ENCODE data around the gene BANK1.

The BANK1 gene

DNA sequence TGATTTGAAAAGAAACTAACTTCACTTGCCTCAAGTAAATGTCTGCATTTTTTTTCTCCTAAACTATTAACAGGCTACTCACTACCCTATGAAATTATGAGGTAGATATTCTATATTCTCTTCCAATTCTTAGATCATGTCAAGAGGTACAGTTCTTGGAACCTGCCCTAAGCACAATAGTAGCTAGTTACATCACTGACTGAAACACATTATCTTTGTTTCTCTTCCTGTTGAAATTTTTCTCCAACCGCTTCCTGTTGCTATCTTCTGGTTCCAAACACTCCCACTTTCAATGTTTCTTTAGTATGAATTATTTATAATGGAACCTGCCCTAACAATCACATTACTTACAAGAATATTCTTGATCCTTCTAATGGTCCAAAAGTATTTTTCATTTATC, 5.0 kb upstream of the BANK1 start:
- Mint-ChIP-seq H3K4me1 (no peaks in the 10 kb centered on the region), H3K27ac (no peak overlapping the region), H3K9me3 (peaks cover 9% of the 10 kb centered on the region), H3K4me3 (no peak overlapping the region), H3K36me3 (ENCODE audit: low read depth) (no peaks in the 10 kb centered on the region), H3K27me3 (ENCODE audit: low read depth, poor library complexity) (no peaks in the 10 kb centered on the region)
- no peak for DNase-seq
- TF ChIP-seq, protein P1, sequence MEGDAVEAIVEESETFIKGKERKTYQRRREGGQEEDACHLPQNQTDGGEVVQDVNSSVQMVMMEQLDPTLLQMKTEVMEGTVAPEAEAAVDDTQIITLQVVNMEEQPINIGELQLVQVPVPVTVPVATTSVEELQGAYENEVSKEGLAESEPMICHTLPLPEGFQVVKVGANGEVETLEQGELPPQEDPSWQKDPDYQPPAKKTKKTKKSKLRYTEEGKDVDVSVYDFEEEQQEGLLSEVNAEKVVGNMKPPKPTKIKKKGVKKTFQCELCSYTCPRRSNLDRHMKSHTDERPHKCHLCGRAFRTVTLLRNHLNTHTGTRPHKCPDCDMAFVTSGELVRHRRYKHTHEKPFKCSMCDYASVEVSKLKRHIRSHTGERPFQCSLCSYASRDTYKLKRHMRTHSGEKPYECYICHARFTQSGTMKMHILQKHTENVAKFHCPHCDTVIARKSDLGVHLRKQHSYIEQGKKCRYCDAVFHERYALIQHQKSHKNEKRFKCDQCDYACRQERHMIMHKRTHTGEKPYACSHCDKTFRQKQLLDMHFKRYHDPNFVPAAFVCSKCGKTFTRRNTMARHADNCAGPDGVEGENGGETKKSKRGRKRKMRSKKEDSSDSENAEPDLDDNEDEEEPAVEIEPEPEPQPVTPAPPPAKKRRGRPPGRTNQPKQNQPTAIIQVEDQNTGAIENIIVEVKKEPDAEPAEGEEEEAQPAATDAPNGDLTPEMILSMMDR (IDR thresholded peaks at IDR 0.05): no peak

DNA sequence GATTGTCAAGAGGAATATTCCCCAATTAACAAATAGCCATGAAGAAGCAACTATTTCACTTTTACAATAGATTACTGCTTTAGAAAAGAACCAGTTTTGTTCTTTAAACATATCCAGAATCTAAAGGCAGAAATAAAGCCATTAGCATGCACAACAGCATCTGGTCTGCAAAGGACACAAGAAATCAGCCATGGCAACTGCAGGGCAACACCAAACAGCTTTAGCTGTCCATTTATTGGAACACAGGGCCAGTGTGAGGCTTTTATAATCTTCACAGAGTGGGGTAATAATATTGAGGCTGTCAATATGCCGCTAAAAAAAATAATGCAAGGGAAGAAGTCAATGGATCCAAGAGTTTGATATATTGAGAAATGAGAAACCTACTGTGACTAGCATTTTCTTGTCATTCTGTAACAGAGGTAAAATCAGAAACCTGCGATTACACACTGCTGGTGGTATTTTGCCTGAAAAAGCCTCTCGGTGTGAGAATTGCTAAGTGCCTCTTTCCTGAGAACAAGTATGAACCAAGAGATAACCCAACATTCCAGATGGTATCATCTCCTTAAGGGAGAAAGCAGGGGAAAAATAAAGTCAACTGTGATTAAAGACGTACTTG, 2.7 kb upstream of the BANK1 start:
- H3K9me3 Mint-ChIP-seq: peaks cover 9% of the 10 kb centered on the region
- H3K4me3 Mint-ChIP-seq: no peak overlapping the region
- TF ChIP-seq, protein P1 (IDR thresholded peaks at IDR 0.05): no peak
- no peaks in the 10 kb centered on the region for H3K4me1 Mint-ChIP-seq
- no peak overlapping the region for H3K27ac Mint-ChIP-seq
- peaks cover 13% of the 10 kb centered on the region for H3K27me3 Mint-ChIP-seq (ENCODE audit: low read depth, poor library complexity)
- DNase-seq: no peak
- H3K36me3 Mint-ChIP-seq (ENCODE audit: low read depth): no peaks in the 10 kb centered on the region

DNA sequence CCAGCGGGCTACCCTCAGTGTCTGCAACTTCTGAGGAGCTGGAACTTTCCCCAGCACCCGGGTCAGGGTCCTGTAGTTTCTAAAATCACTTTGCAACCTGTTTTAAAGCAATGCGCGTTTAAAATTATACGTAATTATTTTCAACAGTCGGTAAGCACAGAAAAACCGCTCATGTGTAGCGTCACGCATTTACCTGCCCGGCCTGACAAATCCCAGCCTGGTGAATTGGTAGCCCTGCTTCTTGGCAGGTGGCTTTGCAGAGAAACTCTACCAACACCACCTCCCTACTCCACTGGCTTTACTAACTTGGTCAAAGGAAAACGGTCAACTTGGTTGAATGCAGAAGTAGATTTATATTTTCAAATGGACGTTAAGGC, 640 bp downstream of the BANK1 start:
- Mint-ChIP-seq H3K27ac (no peak overlapping the region), H3K4me3 (peak overlapping the region; percentile 82), H3K4me1 (no peaks in the 10 kb centered on the region), H3K9me3 (peaks cover 6% of the 10 kb centered on the region), H3K36me3 (ENCODE audit: low read depth) (no peaks in the 10 kb centered on the region), H3K27me3 (ENCODE audit: low read depth, poor library complexity) (peaks cover 18% of the 10 kb centered on the region)
- no peak for DNase-seq
- TF ChIP-seq, protein P1 (IDR thresholded peaks at IDR 0.05): no peak

GRCh38 chr4:101792056-101792590, 1.6 kb downstream of the BANK1 start:
- no peaks in the 10 kb centered on the region for H3K4me1 Mint-ChIP-seq
- H3K36me3 Mint-ChIP-seq (ENCODE audit: low read depth): no peaks in the 10 kb centered on the region
- peaks cover 4% of the 10 kb centered on the region for H3K9me3 Mint-ChIP-seq
- DNase-seq: no peak
- TF ChIP-seq, protein P1 (IDR thresholded peaks at IDR 0.05): no peak
- H3K27me3 Mint-ChIP-seq (ENCODE audit: low read depth, poor library complexity): peaks cover 18% of the 10 kb centered on the region
- H3K4me3 Mint-ChIP-seq: no peak overlapping the region
- H3K27ac Mint-ChIP-seq: no peak overlapping the region

- Mint-ChIP-seq H3K27me3 (ENCODE audit: low read depth, poor library complexity) (peaks cover 18% of the 10 kb centered on the region), H3K27ac (no peak overlapping the region), H3K9me3 (peaks cover 5% of the 10 kb centered on the region), H3K4me1 (no peaks in the 10 kb centered on the region), H3K4me3 (no peak overlapping the region), H3K36me3 (ENCODE audit: low read depth) (no peaks in the 10 kb centered on the region)
- TF ChIP-seq, protein P1 (IDR thresholded peaks at IDR 0.05): no peak
- DNase-seq: no peak
Measured at GRCh38 chr4:101793397-101793796, 2.9 kb downstream of the BANK1 start.

DNA sequence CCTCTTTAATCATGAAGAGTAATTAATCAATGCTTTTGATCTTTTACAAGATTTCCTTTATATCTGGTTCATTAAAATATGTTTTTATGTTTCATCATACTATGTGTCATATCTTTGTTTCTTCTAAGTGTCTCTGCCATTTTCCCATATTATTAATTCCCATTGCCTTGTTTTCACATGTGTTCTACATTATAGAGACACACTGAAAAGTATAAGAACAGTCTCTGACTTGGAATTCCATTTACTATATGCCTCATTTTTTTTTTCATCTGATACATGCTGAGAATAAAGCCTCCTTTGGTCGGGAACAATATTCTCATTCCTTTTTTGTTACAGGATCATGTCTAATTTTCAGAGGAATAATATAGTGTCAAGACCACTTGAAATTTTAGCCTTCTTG, 4.3 kb downstream of the BANK1 start:
- TF ChIP-seq, protein P1 (IDR thresholded peaks at IDR 0.05): no peak
- Mint-ChIP-seq H3K9me3 (peaks cover 5% of the 10 kb centered on the region), H3K4me3 (no peak overlapping the region), H3K4me1 (no peaks in the 10 kb centered on the region), H3K27ac (no peak overlapping the region), H3K27me3 (ENCODE audit: low read depth, poor library complexity) (peaks cover 18% of the 10 kb centered on the region), H3K36me3 (ENCODE audit: low read depth) (no peaks in the 10 kb centered on the region)
- DNase-seq: no peak
